HTR-8/SVneo (cell line): ENCODE measurements around the gene RANBP1.
A peak's percentile ranks its signal among the peaks of the same experiment; 100 is the strongest.

Source experiments
- DNase-seq: peaks from one replicate; pipeline ENCODE4 v3.0.0; 2011; ENCODE audit warnings: low spot score, mixed read lengths; ENCODE audit not compliant: insufficient read length
- FAIRE-seq: peaks from 2 replicates; lab custom pipeline; 2011; peaks lifted over from hg19 to GRCh38; lab: Jason Lieb, UNC

RANBP1 gene

DNA sequence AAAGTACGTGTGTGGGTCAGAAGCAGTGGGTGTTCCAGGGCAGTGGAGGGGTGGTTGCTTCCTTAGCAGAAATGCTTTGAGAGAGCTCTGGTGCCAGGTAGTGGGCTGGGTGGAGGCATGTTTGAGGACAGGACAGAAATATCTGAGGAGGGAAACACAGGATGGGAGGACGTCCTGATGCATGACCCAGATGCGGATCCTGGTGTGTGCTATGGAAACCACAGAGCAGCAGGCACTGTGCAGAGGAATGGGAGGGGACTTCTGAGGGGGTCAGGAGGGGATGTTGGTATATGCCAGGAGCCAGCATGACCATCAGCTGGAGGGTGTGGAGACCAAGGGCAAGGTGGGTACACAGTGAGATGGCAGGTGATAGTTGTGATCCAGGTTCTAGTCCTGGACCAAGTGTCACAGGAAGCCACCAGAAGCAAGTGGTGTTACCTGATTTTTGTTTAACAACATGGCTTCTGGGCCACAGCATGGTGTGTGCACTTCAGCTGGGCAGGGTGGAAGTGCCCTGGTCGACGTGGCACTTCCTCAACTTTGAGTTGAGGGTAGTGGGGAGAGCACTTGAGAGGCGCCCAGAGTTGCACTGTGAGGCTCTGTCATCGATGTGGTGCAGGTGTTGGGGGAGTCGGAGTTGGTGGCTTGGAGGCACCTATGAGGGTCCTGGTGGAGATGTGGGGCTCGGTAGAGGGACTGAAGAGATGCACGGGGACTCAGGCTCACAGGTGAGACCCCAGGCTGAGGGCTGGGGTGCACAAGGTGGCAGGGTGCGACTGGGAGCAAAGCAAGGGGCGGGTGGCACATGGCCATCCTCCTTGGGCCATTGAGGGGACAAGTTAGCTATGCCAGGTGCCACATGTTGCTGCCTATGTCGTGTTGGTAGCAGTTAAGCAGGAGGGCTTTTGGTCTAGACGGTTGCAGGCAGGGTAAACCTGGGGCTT lies 28.3 kb upstream of the RANBP1 start:
- FAIRE-seq (peak; percentile 57), DNase-seq (no peak)

- FAIRE-seq, result no peak
- no peak for DNase-seq
Observed at GRCh38 chr22:20088263-20088648, 27.6 kb upstream of the RANBP1 start.

DNA sequence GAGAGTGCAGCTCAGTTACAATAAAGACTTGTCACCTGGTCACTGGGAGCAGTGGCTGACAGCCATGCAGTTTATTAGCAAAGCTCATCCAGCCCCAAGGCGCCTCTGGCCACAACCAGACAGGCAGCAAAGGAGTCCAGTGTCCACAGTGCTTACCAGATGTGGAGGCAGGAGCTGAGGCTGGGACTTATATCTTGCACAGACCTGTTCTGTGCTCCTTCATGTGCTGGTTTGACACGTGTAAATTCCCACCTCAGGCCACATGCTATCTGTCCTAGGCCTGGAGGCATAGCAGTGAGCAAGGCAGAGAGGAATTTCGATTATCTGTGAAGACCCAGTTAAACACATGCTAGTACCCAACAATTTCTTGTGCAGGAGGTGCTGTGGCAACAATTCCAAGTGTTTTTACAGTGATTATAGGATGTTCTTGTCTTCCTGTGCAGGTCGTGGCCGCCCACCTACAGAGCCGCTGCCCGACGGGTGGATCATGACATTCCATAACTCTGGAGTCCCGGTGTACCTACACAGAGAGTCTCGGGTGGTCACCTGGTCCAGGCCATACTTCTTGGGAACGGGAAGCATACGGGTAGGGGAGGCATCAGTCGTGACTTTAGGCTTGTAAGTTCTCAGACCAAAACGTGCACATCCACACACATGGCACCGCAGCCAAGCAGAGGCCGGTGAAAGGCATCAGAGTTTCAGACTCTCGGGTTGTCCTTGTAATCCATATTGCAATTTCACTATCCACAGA lies 26.5 kb upstream of the RANBP1 start:
- DNase-seq (no peak), FAIRE-seq (no peak)

DNA sequence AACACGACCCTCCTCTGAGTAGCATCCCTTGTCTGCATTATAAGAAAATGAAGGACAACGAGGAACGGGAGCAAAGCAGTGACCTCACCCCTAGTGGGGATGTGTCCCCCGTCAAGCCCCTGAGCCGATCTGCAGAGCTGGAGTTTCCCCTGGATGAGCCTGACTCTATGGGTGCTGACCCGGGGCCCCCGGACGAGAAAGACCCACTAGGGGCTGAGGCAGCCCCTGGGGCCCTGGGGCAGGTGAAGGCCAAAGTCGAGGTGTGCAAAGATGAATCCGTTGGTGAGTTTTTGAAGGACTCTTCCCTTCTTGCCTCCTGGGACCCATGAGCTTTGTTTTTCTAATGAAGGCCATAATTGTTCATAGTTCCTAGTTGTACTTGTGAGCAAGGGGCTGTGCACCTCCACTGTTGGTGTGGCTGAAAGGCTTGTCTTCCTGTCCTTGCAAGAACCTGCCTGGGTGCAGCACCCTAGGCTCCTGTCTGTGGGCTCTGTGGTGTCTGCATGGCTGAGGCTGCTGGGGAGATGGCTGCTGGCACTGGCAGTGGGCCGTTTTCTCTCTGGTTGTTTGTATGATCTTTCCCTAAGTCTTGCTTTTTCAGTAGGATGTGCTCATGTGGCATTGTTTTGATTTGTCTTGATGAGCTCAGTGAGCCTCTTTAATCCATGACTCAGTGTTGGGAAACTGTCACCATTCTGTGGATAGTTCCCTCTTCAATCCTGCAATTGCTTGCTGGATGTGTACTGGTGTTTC lies 25.8 kb upstream of the RANBP1 start:
- DNase-seq (no peak), FAIRE-seq (no peak)

DNA sequence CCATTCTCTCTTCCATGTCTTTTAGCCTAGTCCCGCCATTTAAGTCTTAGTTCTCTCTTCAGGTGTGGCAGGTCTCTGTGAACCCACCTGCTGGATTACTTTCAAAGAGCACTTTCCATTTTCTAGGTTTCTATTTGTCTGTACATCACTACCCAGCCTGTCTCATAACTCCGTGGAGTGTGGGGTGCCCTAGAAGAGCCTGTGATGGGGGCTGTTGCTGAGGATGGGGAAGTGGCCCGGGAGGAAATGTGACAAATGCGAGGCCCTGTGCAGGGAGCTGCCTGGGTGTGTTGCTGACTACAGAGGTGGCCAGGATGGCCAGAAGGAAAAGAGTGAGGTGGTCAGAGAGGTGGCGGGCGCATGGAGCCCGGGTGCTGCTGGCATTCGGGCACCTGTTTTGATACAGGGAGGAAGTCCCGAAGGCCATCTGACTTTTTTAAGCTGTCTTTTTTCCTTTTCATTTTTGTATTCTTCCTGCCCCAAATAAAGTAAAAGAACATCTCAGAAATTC lies 25.1 kb upstream of the RANBP1 start:
- DNase-seq (no peak), FAIRE-seq (no peak)

GRCh38 chr22:20091690-20092476 lies 24.0 kb upstream of the RANBP1 start:
- no peak for FAIRE-seq
- no peak for DNase-seq

- FAIRE-seq (no peak), DNase-seq (no peak)
Observed at GRCh38 chr22:20092477-20092854, 23.4 kb upstream of the RANBP1 start.

GRCh38 chr22:20093418-20094196 lies 22.3 kb upstream of the RANBP1 start:
- FAIRE-seq, result no peak
- no peak for DNase-seq

GRCh38 chr22:20094197-20094807 lies 21.6 kb upstream of the RANBP1 start:
- FAIRE-seq, result no peak

GRCh38 chr22:20095521-20095920 lies 20.4 kb upstream of the RANBP1 start:
- DNase-seq (no peak), FAIRE-seq (no peak)

More at GRCh38 chr22:20094197-20094807, 21.6 kb upstream of the RANBP1 start:
- no peak for DNase-seq

GRCh38 chr22:20096574-20097420 lies 19.1 kb upstream of the RANBP1 start:
- FAIRE-seq, result no peak
- no peak for DNase-seq

GRCh38 chr22:20099099-20099711 lies 16.7 kb upstream of the RANBP1 start:
- no peak for FAIRE-seq
- DNase-seq, result no peak

- FAIRE-seq (no peak), DNase-seq (no peak)
Observed at GRCh38 chr22:20101638-20102037, 14.3 kb upstream of the RANBP1 start.

DNA sequence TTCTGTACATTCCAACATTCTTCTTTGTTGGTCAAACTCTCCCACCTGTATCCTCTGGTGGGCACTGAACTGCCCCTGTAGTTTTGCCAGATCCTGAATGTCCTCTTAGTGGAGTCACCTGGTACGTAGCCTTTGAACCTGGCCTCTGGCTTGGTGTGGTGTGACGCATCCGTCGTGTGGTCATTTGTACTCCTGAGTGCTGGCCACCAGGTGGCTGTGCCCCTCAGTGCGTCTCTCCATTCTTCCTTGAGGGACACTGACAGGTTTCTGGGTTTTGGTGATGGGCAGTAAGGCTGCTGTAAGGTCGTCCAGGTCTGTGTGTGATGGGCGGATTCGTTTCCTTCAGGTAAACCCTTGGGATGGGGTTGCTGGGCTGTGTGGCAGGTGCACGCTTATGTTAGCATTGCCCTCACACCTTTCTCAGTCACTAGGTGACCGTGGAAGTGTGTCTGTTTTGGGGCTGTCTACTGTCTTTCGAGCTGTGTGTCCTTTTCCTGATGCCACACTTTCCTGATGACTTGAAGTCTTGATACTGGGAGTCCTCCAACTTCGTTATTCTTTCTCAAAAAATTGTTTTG lies 13.6 kb upstream of the RANBP1 start:
- FAIRE-seq (no peak), DNase-seq (no peak)

GRCh38 chr22:20105456-20106204 lies 10.3 kb upstream of the RANBP1 start:
- DNase-seq, result no peak
- no peak for FAIRE-seq

GRCh38 chr22:20106205-20106848 lies 9.6 kb upstream of the RANBP1 start:
- FAIRE-seq, result no peak
- DNase-seq, result no peak
